ENCODE measurements around the gene SLC12A8. TPM values are rescaled to one million over a fixed set of nuclear protein-coding genes. Genes with fewer than 3 reads are reported as not detected.

SLC12A8 gene
- polyA plus RNA-seq, 6 donors from 2014 or later, result 0.13 to 0.73 TPM; not detected in 4

Other genes starting within 250 kb of the SLC12A8 start
- 1 to 10 TPM in 3 of 6 donors, under 1 TPM in 2, not detected in 1; 0.73 to 1.8 (median 1.1) TPM for gene HEG1, start 156.8 kb downstream of the SLC12A8 start, polyA plus RNA-seq (ENCODE audit: low read depth in 6 of 6)
- 100 to 1,000 TPM in 2 of 6 donors, 10 to 100 TPM in 4; 81.2 to 102 (median 96.2) TPM for gene ZNF148, start 162.6 kb upstream of the SLC12A8 start, polyA plus RNA-seq (ENCODE audit: low read depth in 6 of 6)